Renal cortex interstitium (tissue), 11 donors: ENCODE results near the gene DDX39B. TPM values are rescaled to one million over a fixed set of nuclear protein-coding genes. Genes with fewer than 3 reads are reported as not detected.
"Not testable (repeated sequence)": the region's sequence is repeated elsewhere in the genome, so short reads cannot be mapped to it uniquely, and the experiment has no call there.

ENCODE experiments used
- DNase-seq, 11 donors: peaks; one replicate each; pipeline ENCODE4 v3.0.0-alpha.2; 2013; ENCODE audit warnings: low read depth in 9 of 11, low spot score in 4 of 11; ENCODE audit errors: extremely low read depth in 1 of 11
- polyA plus RNA-seq, 3 donors: library from polyadenylated mRNA; unstranded; fragments of 120-200 nt; gene quantifications; one replicate each; pipeline ENCODE4 v1.2.1, GENCODE V29; 2013; ENCODE audit not compliant: insufficient read length in 3 of 3

The DDX39B gene
- polyA plus RNA-seq, 3 donors, result 573 to 689 (median 586) TPM

- no peak for DNase-seq
Measured at GRCh38 chr6:31534521-31535040, 7.2 kb downstream of the DDX39B start.

- DNase-seq, result no peak
Measured at GRCh38 chr6:31534011-31534410, 7.8 kb downstream of the DDX39B start.

GRCh38 chr6:31533455-31533841 lies 8.4 kb downstream of the DDX39B start:
- no peak for DNase-seq

GRCh38 chr6:31532644-31533454 lies 9.0 kb downstream of the DDX39B start:
- DNase-seq, result no peak

GRCh38 chr6:31531771-31532643 lies 9.8 kb downstream of the DDX39B start:
- DNase-seq, result no peak

GRCh38 chr6:31531162-31531561 lies 10.6 kb downstream of the DDX39B start:
- no peak for DNase-seq

- DNase-seq, result no peak
Measured at GRCh38 chr6:31530659-31531058, 11.1 kb downstream of the DDX39B start.

GRCh38 chr6:31529329-31530150 lies 12.3 kb downstream of the DDX39B start:
- DNase-seq, result peak in 1 of 11 donors; percentile 12

- no peak for DNase-seq
Measured at GRCh38 chr6:31528821-31529328, 12.9 kb downstream of the DDX39B start, which contains the start of gene MCCD1. Gene MCCD1, plus strand, starts transcription at chr6:31528962. Its CDS starts 53 bp downstream, at chr6:31529015.

GRCh38 chr6:31528307-31528777 lies 13.5 kb downstream of the DDX39B start:
- no peak for DNase-seq

GRCh38 chr6:31525932-31526591 lies 15.7 kb downstream of the DDX39B start:
- no peak for DNase-seq

GRCh38 chr6:31525553-31525931 lies 16.3 kb downstream of the DDX39B start:
- DNase-seq, result no peak

GRCh38 chr6:31521835-31522234 lies 20.0 kb downstream of the DDX39B start:
- DNase-seq, result no peak

GRCh38 chr6:31513456-31514165 lies 28.2 kb downstream of the DDX39B start:
- no peak for DNase-seq

- DNase-seq, result no peak
Measured at GRCh38 chr6:31510007-31510406, 31.8 kb downstream of the DDX39B start.

GRCh38 chr6:31509036-31509435 lies 32.8 kb downstream of the DDX39B start:
- DNase-seq, result not testable (repeated sequence)

- DNase-seq, result no peak
Measured at GRCh38 chr6:31502586-31502985, 39.2 kb downstream of the DDX39B start.

GRCh38 chr6:31499648-31500047 lies 42.2 kb downstream of the DDX39B start:
- not testable (repeated sequence) for DNase-seq
